Kasumi-1 (cell line): ENCODE measurements around the gene DOLPP1.
"Not testable (repeated sequence)": the region's sequence is repeated elsewhere in the genome, so short reads cannot be mapped to it uniquely, and the experiment has no call there.

Source experiments
- DNase-seq, 2 experiments: peaks; one replicate each; lab custom pipeline; 2025; lab: John Stamatoyannopoulos, UW

DOLPP1 gene, protein sequence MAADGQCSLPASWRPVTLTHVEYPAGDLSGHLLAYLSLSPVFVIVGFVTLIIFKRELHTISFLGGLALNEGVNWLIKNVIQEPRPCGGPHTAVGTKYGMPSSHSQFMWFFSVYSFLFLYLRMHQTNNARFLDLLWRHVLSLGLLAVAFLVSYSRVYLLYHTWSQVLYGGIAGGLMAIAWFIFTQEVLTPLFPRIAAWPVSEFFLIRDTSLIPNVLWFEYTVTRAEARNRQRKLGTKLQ

DNA sequence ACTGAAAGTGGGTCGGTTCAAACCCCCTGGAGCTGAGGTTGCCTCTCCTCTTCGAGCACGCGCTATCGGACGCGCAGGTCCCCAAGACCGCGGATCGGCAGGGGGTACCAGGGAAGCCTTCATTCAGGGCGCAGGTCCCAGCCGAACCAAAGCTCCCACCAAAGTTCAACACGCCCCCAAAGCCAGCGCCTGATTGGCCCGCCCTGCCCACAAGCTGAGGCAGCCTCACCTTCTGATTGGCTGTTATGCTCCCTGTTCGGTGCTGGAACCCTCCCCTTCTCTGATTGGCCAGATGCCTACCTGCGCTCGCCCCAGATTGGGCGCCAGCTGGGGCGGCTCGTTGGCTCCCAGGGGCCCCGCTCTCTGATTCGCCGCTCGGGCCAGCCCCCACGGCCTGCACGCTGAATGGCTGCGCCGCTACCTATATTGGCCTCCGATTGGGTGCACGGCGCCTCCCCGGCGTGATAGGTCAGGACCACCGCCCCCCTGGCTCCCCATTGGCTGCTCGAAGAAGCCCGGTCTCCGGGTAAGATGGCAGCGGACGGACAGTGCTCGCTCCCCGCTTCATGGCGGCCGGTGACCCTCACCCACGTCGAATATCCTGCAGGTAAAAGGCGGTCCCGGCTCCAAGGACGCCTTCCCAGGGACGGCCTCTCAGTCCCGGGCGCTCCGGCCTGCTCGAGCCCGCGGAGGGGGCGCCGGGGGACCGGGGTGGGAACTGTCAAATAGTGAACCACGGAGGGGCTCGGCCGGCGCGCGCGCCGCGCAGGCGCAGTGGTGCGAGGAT is at the start of gene DOLPP1:
DOLPP1 (plus strand) TSS at position 511 of the 787 bp plus-strand sequence; CDS start at position 532, 21 bp downstream.
- peak; percentile 98 for DNase-seq

DNA sequence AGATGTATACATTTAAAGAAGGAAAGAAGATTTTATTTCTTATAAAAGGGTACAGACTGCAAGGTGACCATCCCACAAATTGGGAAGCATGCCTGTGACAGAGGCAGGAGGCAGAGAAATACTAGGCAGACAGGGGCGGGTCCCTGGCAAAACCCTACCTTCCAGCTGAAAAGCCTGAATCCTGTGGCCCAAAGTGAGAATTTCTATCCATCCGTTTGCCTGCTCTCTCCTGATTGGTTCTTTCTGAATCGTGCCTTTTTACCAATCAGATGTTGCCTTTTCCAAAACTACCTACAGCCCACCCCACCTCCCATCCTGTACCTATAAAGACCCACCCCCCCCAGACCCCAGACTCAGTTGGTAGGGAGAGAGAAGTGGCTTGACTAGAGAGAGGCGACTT is 49.4 kb upstream of the DOLPP1 start:
- DNase-seq, result no peak

DNA sequence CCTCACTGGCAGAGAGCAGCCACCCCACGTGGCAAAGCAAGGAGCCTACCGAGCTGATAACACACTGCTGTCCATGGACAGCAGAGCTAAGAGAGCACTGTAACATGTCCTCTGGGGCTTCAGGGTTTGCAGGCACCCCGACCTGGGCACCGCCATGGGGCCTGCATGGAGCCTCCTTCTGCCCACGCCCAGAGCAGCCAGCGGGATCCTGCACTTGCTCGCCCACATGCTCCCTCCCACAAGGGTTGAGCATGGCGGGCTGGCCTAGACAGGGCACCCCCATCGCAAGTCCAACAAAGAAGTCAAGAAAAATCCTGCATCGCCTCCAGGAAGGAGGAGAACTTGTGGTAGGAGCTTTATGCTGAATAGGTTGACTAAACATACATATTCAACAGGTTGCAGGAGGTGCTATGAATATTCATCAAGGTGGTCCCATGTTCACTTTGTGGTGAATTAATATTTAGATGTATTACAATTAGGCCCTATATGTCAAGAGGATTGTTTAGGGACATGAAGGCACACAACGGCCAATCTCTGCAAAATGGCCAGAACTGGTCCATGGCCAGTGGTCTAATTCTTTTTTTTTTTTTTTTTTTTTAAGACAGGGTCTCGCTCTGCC is 48.3 kb upstream of the DOLPP1 start:
- DNase-seq, result no peak

DNA sequence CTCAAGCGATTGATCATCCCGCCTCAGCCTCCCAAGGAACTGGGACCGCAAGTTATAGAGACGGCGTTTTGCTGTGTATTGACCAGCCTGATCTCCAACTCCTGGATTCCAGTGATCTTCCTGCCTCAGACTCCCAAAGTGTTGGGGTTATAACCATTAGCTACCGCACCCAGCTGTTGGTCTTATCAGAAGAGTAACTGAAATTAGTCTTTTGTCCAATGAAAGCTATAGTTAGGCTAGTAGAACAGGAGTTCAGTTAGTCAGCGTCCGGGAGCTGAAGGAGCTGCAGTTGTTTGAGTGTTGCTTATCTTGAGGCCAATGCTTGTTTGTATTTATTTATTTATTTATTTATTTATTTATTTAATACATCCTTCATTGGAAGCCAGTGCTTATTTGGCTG is 47.7 kb upstream of the DOLPP1 start:
- no peak for DNase-seq

DNA sequence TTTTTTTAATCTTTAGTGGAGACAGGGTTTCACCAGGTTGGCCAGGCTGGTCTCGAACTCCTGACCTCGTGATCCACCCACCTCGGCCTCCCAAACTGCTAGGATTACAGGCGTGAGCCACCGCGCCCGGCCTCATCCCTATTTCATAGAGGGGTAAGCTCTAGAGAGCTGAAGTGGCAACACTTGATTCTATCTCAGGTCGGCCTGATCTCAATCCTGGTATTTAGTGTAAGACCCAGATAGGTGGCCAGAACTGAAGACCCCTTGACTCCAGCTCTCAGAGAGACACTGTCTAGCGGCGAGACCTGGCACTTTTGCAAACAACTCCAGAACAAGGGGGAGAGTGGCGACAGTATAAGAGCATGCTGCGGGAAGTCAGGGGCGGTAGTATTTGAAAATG is 45.1 kb upstream of the DOLPP1 start:
- DNase-seq, result not testable (repeated sequence)

DNA sequence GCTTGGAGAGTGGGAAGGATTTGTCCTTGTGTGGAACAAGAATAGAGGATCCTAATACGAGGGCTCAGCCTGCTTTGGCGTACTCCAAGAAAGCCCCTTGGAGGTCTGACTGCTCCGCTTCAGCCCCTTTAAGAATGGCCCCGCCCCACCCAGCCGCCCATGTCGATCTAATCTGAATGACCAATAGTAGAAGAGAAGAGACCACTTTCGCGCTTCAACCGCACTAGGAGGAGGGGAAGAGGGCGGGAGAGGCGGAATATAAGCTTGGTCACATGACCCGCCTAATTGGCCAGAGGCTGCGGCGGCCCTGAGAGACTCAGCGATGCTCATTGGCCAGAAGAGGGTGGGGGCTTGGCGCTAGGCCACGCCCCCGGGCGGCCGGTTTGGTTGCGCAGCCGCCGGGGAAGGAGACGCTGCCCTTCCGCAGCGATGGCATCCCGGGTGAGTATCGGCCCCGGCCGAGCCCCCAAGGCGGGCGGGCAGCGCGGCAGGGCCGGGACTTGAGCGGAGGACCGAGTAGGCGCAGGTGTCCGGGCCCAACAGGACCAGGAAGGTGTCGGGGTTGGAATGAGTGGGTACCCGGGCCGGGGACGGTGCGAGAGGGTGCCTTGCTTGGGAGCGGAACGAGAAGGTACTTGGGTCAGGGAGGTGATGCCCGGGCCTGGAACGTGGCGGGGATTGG is 44.5 kb upstream of the DOLPP1 start, which contains the start of gene MIGA2:
MIGA2 (plus strand) TSS at position 386 of the 682 bp plus-strand sequence. CDS start 3,969 bp downstream, outside the sequence.
- peak; percentile 99 for DNase-seq

DNA sequence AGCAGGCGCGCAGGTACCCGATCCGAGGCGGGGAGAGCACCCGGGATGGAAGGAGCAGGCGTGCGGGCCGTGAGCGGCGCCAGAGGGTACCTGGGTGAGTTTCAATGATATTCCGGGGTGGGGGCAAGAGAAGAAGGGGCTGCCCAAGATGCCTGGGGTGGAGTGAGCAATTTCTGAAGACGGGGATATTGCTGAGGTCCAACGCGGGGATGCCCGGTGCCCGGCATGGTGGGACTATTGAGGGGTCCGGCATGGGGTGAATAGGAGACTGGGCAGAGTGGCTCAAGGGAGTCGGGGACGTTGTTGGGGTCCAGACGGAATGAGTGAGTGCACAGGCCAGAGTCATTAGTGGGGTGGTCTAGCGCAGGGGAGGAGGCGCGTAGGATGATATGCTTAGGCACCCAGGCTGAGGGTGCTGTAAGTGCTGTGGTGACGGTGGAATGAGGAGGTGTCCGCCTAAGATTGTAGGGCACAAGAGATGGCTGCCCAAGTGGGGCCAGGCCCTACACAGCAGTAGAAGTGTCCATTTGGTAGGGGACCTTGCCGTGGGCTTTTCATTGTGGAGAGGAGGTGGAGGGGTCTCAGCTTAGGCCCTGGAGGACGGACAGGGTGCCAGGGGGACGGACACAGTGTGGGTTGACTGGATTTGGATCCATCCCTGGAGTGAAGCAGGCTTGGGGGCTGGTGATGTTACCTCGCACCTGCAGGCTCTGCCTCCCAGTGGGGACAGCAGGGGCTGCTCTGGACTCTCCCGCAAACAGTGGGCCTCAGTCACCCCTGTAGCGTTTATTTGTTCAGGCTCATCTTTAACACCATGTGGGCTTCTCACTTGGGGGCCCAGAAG is 43.8 kb upstream of the DOLPP1 start:
- DNase-seq, result no peak

DNA sequence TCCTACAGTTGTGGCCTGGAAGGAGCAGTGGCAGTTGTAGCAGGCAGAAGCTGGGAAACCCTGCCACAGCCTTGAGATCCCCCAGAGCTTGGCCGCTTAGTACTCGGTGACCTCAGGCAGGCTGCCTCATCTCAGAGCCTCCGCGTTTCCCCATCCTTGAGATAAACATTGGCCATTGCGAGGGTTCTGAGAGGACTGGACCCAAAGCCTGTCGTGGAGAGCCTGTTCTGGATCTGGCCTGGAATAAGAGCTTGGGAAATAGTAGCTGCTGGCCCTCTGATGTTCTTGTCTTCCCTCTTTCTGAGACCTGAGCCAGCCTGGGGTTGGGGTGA is 43.2 kb upstream of the DOLPP1 start:
- DNase-seq, result no peak

DNA sequence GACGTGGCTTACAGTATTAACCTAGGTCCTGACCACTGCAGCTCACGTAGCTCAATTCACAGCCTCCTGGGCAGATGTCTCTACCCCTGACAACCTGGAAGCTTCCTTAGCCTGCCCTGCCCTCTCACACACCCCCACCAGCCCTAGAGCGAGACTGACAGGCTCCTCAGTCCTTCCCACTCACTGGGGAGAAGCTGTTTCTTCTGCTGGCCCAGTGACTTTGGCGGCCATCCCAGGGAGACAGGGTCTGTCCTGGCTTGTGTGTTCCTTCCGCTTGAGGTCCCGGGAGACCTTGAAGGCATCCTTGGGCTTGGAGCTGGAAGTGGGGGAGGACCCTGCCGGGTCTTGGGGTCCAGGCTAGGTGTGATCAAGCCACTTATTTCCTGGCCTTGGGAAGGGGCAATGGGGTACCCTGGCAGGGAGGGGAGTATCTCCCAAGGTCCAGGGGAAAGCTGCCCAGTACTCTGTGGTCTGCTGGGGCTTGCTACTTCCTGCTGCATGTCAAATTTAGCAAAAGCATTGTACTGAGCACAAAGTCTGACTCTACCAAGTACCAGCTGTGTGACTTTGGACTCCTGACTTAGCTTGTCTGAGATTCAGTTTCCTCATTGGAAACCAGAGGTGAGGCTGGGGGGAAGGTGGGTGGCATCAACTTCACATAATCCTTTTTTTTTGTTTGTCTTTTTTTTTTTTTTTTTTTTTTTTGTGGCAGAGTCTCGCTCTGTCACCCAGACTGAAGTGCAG is 42.6 kb upstream of the DOLPP1 start:
- no peak for DNase-seq

DNA sequence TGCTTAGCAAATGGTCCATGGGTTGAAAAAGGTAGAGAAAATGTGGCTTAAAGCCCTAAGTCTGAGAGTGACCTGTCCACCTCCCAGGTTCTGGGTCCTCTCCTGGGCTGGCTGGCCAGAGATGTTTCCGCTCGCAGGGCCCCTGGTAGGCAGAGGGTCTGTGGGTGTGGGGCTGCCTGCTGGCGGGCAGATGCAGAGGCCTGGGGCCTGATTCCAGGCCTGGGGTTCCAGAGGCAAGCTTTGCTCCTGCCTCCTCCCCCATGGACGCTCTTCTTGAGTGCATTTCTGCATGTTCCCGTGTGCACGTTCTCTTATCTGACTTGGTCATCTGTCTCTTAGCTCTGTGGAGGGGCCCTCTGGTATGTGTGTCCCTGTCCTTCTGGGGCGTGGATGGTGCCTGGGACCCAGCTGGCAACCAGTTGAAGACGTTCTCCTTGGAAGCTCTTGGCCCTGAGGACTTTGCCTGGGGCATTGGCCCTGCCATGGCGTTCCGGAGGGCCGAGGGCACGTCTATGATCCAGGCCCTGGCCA is 40.7 kb upstream of the DOLPP1 start:
- DNase-seq, result no peak

DNA sequence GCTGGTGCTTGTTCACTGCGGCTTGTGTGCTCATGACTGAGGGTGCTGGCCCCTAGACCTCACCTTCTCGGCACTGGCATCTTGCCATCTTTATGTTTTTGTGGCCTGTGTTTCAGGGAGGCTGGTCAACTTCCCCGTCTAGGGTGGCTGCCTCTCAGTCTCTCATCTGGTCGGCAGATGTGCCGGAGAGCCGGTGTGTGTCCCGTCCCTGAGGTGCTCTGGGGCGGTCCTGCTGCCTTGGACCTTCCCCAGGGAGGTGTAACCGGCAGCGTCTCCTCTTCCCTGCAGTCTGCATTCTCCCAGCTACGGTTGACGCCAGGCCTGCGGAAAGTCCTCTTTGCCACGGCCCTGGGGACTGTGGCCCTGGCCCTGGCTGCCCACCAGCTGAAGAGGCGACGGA is 38.9 kb upstream of the DOLPP1 start:
- no peak for DNase-seq

DNA sequence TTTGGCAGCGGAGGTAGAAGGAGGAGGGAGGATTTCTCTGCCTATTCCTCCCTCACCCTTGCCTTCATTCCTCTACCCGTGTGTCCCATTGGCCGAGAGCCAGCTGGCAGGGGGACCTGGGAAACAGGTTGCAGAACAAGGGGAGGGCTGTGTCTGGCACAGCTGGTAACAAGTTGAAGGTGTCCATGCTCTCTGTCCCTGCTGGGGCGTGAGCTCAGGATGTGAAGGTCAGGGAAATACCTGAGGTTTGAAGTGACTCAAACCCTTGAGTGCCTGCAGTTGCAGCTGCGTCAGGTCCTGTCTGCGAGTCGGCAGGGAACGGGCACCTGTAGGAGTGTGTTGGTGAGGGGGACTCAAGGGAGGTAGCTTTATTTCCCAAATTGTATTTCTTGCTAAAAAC is 28.3 kb upstream of the DOLPP1 start:
- DNase-seq, result no peak

DNA sequence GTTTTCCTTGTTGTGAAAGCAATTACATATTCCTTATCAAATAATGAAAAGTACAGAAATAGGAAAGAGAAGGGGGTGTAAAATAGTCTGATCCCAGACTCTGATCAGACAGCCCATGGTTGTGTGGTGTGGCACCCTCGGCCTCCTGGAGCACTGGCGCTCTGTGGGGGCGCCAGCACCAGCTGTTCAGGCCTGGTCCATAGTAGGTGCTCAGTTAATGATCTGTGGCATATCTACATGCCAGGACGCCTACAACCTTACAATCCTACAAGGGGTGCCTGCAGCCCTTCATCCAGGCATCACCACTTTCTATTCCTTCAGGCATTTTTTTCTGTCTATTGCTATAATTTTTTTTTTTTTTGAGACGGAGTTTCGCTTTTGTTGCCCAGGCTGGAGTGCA is 27.9 kb upstream of the DOLPP1 start:
- no peak for DNase-seq

DNA sequence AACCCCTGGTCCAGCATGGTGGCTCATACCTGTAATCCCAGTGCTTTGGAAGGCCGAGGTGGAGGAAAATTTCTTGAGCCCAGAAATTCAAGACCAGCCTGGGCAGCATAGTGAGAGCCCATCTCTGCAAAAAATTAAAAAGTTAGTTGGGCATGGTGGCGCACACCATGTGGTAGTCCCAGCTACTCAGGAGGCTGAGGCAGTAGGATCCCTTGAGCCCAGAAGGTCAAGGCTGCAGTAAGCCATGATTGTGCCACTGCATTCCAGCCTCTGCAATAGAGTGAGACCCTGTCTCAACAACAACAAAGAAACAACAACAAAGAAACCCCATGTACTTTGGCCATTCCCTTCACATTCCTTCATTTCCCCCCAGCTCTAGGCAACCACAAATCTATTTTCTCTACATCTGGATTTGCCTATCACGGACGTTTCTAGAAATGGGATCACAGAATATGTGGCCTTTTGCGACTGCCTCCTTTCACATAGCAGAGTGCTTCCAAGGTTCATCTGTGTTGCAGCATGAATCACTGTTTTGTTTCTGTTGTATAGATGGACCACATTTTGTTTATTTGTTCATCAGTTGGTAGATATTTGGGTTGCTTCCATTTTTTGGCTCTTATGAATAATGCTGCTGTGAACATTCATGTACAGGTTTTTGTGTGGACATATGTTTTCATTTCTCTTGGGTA is 26.6 kb upstream of the DOLPP1 start:
- no peak for DNase-seq

DNA sequence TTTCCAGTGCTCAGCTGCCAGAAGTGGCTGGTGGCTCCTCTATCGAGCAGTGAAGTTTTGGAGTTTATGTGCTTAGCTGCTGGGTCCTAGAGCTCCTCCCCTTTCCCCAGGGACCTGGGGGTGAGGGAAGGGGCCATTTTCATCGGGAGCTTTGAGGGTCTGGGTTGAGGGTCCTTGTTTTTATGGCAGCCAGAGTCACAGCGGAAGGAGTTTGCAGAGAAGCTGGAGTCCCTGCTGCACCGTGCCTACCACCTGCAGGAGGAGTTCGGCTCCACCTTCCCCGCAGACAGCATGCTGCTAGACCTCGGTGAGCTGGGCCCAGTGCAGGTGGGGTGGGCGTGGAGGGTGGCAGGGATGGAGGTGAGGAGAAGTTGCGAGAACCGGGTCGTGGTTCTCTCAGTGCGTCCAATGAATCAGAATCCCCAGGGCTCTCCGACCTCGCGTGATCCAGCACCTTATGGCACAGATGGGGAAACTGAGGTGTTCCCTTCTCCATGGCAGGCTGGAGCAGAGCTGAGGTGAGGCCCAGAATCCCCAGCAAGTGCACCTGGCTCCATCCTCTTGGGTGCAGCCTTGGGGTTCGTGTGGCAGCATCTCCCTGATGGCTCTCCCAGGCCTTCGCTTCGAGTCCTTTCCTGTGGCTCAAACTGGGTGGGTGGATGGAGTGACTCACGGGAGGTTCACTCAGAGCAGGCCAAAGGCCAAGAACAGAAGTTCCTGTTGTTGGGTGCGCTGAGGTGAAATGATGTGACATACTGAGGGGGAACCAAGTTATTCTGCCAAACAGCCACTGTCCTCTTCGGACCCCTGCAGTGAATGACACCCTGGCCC is 21.7 kb upstream of the DOLPP1 start:
- no peak for DNase-seq

DNA sequence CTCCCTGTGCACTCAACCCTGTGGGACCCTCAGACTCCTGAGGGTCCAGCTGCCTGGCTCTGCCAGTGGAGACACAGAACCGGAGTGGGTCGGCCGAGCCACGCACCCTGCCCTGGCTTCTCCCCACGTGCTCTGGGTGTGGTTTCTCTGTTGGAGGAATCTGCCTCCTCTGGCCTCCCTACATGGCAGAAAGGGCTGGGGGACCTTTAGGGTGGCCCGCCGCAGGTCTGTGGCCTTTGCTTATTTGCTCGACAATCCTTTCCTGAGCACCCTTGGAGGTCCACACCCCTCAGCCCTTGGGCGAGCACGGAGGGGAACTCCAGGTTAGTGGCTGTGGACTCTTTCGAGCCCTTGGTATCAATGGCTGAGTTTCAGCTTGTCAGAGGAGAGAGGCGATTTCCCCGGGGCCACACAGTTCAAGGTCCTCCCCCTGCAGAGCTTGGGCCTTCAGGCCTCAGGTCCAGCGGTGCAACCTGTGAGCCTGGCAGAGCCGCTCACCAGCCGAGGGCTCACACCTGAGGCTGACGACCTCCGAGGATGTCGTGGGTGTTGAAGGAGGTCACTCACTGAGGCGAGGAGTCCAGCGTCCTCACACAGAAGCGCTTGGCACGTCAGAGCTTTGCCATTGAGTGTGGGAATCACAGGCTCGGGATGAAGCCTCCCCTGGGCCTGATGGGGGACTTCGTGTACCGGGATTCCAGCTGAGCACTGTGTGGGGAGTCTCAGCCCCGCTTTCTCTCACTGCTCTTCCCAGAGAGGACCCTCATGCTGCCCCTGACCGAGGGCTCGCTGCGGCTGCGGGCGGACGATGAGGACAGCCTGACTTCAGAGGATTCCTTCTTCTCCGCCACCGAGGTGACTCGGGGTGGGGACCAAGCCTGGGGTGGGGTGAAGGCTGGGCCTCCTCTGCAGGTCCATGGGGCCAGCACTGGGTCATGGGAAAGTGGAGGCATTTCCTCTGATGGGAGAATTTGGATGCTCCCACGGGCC is 20.8 kb upstream of the DOLPP1 start:
- DNase-seq, result no peak

DNA sequence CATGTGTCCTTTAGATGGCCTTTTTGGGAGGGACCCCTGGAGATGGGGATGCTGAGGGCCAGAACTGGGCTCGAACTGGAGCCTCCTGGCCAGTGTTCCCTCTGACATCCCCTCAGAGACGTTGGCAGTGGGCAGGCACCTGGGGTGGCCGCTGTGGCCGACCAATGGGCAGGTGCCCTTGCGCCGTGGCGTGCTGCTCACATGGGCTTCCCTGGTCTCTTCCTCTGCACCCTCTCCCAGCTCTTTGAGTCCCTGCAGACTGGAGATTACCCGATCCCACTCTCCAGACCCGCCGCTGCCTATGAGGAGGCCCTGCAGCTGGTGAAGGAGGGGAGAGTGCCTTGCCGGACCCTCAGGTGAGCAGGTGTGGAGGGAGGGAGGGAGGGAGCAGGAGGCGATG is 19.9 kb upstream of the DOLPP1 start:
- DNase-seq, result no peak

DNA sequence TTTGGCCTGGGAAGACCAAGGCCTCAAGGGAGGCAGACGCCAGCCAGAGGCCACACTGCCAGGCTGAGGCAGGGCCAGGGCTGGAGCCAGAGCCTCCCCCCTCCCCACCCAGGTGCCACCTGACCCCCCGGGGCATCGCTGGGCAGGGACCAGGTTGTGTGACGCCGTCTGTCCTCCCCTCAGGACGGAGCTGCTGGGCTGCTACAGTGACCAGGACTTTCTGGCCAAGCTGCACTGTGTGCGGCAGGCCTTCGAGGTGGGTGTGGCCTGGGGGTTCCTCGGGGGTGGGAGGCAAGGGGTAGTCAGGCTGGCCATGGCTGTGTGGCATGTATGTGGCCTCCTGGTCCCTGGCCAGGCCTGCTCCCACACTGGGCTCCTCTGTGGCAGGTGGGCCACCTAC is 17.9 kb upstream of the DOLPP1 start:
- DNase-seq, result no peak
